Activated naive CD8-positive, alpha-beta T cell treated with anti-CD3 and anti-CD28 coated beads, Interleukin-2, amount 50 U/mL, for 24 hours (primary cell): ENCODE results near the gene ATG9B.

ENCODE experiments used
- ATAC-seq: fragments of 150-1000 bp; cut with Tn5 transposase; one replicate; pipeline ENCODE4 v1.10.0; 2021
- DNase-seq: peaks from one replicate; pipeline ENCODE4 v3.0.0; 2021
- H3K27ac Mint-ChIP-seq: one replicate; pipeline ENCODE4 v1.8.0; 2021; ENCODE audit warnings: mild to moderate bottlenecking, mixed read lengths
- H3K27me3 Mint-ChIP-seq: one replicate; pipeline ENCODE4 v1.8.0; 2021; ENCODE audit warnings: mixed read lengths
- H3K36me3 Mint-ChIP-seq: one replicate; pipeline ENCODE4 v1.8.0; 2021; ENCODE audit warnings: low read depth, mixed read lengths
- H3K4me1 Mint-ChIP-seq: one replicate; pipeline ENCODE4 v1.8.0; 2021; ENCODE audit warnings: mixed read lengths
- H3K4me3 Mint-ChIP-seq: one replicate; pipeline ENCODE4 v1.8.0; 2021; ENCODE audit warnings: mild to moderate bottlenecking, moderate library complexity, mixed read lengths
- H3K9me3 Mint-ChIP-seq: one replicate; pipeline ENCODE4 v1.8.0; 2021; ENCODE audit warnings: mixed read lengths

The ATG9B gene

GRCh38 chr7:151010037-151010306, 14.3 kb downstream of the ATG9B start:
- Mint-ChIP-seq H3K4me3 (no peak overlapping the region), H3K4me1 (peaks cover 55% of the 10 kb centered on the region), H3K27ac (no peak overlapping the region), H3K27me3 (no peaks in the 10 kb centered on the region), H3K9me3 (no peaks in the 10 kb centered on the region), H3K36me3 (peaks cover 3% of the 10 kb centered on the region)
- DNase-seq: no peak
- ATAC-seq: no peak

DNA sequence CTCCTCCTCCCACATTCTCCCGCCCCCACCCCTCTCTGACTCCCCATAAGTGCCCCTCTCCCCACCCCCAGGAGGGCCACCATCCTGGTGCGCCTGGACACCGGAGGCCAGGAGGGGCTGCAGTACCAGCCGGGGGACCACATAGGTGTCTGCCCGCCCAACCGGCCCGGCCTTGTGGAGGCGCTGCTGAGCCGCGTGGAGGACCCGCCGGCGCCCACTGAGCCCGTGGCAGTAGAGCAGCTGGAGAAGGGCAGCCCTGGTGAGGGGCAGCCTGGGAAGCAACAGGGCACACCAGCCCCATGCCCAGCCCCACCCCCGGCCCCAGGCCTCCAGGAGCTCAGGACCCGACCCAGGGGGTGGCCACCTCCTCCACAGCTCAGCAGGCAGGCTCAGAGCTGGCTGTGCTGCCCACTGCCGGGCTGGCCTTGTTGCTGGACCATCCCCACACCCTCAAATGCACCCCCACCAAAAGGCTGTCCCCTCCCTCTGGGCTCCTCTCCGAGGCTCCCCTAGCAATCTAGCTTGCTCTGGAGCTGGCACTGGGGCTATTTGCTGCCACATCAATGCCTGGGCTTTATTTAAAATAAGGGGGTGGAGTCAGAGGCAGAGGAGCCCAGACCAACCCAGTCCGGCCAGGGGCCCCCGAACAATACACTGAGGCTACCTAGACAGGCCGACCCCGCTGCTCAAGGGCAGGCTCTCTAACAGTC, 14.8 kb downstream of the ATG9B start:
- Mint-ChIP-seq H3K36me3 (peaks cover 2% of the 10 kb centered on the region), H3K27ac (no peak overlapping the region), H3K27me3 (no peaks in the 10 kb centered on the region), H3K9me3 (no peaks in the 10 kb centered on the region), H3K4me1 (peaks cover 50% of the 10 kb centered on the region), H3K4me3 (peak overlapping the region; percentile 73)
- ATAC-seq: no peak
- no peak for DNase-seq

GRCh38 chr7:151008511-151009323, 15.6 kb downstream of the ATG9B start:
- DNase-seq (peak; percentile 89), ATAC-seq (peak; percentile 78)
- peak overlapping the region; percentile 8 for H3K27ac Mint-ChIP-seq
- H3K36me3 Mint-ChIP-seq: no peaks in the 10 kb centered on the region
- H3K9me3 Mint-ChIP-seq: no peaks in the 10 kb centered on the region
- H3K27me3 Mint-ChIP-seq: no peaks in the 10 kb centered on the region
- H3K4me1 Mint-ChIP-seq: peaks cover 43% of the 10 kb centered on the region
- H3K4me3 Mint-ChIP-seq: peak overlapping the region; percentile 73

GRCh38 chr7:151008143-151008510, 16.2 kb downstream of the ATG9B start:
- Mint-ChIP-seq H3K36me3 (no peaks in the 10 kb centered on the region), H3K4me3 (peak overlapping the region; percentile 73), H3K27me3 (no peaks in the 10 kb centered on the region), H3K9me3 (no peaks in the 10 kb centered on the region), H3K27ac (peak overlapping the region; percentile 8), H3K4me1 (peaks cover 42% of the 10 kb centered on the region)
- no peak for ATAC-seq
- no peak for DNase-seq

DNA sequence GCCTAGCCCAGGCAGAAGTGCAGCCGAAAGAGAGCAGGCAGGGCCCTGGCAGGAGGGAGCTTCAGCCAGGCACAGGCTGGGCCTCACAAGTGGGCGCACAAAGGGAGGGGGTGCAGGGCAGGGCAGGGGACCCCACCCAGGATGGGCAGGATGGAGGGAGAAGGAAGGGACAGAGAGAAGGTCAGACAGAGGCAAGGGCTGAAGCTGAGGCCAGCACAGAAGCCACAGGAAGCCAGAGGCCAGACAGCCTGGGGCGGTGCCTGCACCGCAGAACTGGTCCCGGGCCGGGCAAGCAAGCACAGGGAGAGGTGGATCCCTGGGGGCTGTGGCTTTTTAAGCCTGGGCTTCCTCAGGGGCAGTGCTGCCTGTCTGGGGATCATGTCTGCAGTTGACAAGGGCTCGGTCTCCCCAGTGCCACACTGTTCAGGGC, 16.8 kb downstream of the ATG9B start:
- Mint-ChIP-seq H3K9me3 (no peaks in the 10 kb centered on the region), H3K27me3 (no peaks in the 10 kb centered on the region), H3K4me1 (peaks cover 38% of the 10 kb centered on the region), H3K27ac (no peak overlapping the region), H3K36me3 (no peaks in the 10 kb centered on the region), H3K4me3 (peak overlapping the region; percentile 73)
- no peak for DNase-seq
- no peak for ATAC-seq

- ATAC-seq: no peak
- H3K4me3 Mint-ChIP-seq: no peak overlapping the region
Observed at GRCh38 chr7:151006590-151007300, 17.5 kb downstream of the ATG9B start.

DNA sequence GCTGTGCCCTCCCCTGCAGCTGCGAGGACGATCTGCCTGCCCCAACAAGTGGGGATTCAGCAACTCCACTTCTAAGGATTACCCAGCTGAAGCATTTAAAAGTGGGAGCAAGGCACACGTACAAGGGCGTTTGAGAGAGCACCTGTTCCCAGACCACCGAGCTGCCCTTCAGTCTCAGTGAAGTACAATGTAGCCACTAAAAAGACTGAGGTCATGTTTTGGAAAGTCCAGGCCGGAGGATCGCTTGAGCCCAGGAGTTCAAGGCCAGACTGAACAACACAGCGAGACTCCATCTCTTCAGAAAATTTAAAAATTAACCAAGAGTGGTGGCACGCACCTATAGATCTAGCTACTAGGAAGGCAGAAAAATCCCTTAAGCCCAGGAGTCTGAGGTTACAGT, 18.7 kb downstream of the ATG9B start:
- Mint-ChIP-seq H3K9me3 (no peaks in the 10 kb centered on the region), H3K27me3 (no peaks in the 10 kb centered on the region), H3K4me3 (no peak overlapping the region), H3K36me3 (no peaks in the 10 kb centered on the region), H3K4me1 (peaks cover 21% of the 10 kb centered on the region), H3K27ac (no peak overlapping the region)
- no peak for DNase-seq
- ATAC-seq: no peak

More at GRCh38 chr7:151006590-151007300, 17.5 kb downstream of the ATG9B start:
- Mint-ChIP-seq H3K4me1 (peaks cover 31% of the 10 kb centered on the region), H3K27me3 (no peaks in the 10 kb centered on the region), H3K27ac (no peak overlapping the region), H3K36me3 (no peaks in the 10 kb centered on the region), H3K9me3 (no peaks in the 10 kb centered on the region)
- no peak for DNase-seq

DNA sequence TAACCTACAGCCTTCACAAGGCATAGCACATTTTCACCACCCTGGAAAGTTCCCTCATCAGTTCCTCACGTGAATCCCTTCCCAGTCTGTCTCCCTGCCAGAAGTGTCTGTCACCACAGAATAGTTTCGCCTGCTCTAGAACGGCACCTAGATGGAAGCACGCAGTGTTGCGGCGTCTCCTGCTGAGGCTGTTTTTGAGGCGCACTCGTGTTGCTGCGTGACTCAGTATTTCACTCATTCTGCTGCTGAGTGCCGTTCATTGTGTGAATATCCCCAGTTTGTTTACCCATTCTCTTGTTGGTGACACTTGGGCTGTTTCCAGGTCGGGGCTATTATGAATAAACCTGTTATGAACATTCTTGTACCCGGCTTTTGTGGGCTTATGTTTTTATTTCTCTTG, 20.7 kb downstream of the ATG9B start:
- Mint-ChIP-seq H3K27ac (no peak overlapping the region), H3K9me3 (no peaks in the 10 kb centered on the region), H3K4me3 (no peak overlapping the region), H3K36me3 (no peaks in the 10 kb centered on the region), H3K4me1 (peaks cover 16% of the 10 kb centered on the region), H3K27me3 (no peaks in the 10 kb centered on the region)
- DNase-seq: no peak
- no peak for ATAC-seq

- H3K4me1 Mint-ChIP-seq: peaks cover 19% of the 10 kb centered on the region
- H3K36me3 Mint-ChIP-seq: no peaks in the 10 kb centered on the region
- ATAC-seq (no peak), DNase-seq (no peak)
- H3K27ac Mint-ChIP-seq: no peak overlapping the region
- peaks cover 4% of the 10 kb centered on the region for H3K27me3 Mint-ChIP-seq
- no peak overlapping the region for H3K4me3 Mint-ChIP-seq
- no peaks in the 10 kb centered on the region for H3K9me3 Mint-ChIP-seq
Observed at GRCh38 chr7:151001546-151001945, 22.7 kb downstream of the ATG9B start.

- Mint-ChIP-seq H3K36me3 (no peaks in the 10 kb centered on the region), H3K4me1 (peaks cover 19% of the 10 kb centered on the region), H3K27ac (no peak overlapping the region), H3K4me3 (no peak overlapping the region), H3K9me3 (no peaks in the 10 kb centered on the region), H3K27me3 (peaks cover 4% of the 10 kb centered on the region)
- no peak for DNase-seq
- no peak for ATAC-seq
Observed at GRCh38 chr7:151000897-151001495, 23.3 kb downstream of the ATG9B start.

DNA sequence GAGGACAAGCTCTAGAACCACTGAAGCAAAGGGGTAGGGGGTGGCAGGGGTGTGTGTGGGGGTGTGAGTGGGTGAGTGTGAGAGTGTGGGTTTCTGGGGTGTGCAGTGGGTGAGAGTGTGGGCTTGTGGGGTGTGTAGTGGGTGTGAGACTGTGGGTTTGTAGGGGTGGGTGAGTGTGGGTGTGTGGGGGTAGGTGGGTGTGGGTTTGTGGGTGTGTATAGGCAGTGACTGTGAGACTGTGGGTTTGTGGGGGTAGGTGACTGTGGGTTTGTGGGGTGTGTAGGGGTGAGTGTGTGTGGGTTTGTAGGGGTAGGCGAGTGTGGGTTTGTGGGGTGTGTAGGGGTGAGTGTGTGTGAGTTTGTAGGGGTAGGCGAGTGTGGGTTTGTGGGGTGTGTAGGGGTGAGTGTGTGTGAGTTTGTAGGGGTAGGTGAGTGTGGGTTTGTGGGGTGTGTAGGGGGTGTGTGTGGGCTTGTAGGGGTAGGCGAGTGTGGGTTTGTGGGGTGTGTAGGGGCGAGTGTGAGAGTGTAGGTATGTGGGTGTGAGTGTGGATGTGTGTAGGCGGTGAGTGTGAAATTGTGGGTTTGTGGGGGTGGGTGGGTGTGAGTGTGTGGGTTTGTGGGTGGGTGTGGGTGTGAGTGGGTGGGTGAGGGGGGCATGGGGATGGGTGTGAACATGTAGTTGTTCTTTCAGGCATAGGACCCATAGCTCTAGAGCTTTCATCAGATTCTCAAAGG, 24.6 kb downstream of the ATG9B start:
- ATAC-seq (no peak), DNase-seq (no peak)
- H3K27ac Mint-ChIP-seq: no peak overlapping the region
- no peak overlapping the region for H3K4me3 Mint-ChIP-seq
- peaks cover 21% of the 10 kb centered on the region for H3K4me1 Mint-ChIP-seq
- H3K9me3 Mint-ChIP-seq: no peaks in the 10 kb centered on the region
- no peaks in the 10 kb centered on the region for H3K36me3 Mint-ChIP-seq
- H3K27me3 Mint-ChIP-seq: peaks cover 4% of the 10 kb centered on the region

- H3K27ac Mint-ChIP-seq: no peak overlapping the region
- H3K36me3 Mint-ChIP-seq: no peaks in the 10 kb centered on the region
- DNase-seq (no peak), ATAC-seq (no peak)
- no peak overlapping the region for H3K4me3 Mint-ChIP-seq
- H3K27me3 Mint-ChIP-seq: peaks cover 4% of the 10 kb centered on the region
- no peaks in the 10 kb centered on the region for H3K9me3 Mint-ChIP-seq
- H3K4me1 Mint-ChIP-seq: peaks cover 21% of the 10 kb centered on the region
Observed at GRCh38 chr7:150999001-150999400, 25.3 kb downstream of the ATG9B start.

DNA sequence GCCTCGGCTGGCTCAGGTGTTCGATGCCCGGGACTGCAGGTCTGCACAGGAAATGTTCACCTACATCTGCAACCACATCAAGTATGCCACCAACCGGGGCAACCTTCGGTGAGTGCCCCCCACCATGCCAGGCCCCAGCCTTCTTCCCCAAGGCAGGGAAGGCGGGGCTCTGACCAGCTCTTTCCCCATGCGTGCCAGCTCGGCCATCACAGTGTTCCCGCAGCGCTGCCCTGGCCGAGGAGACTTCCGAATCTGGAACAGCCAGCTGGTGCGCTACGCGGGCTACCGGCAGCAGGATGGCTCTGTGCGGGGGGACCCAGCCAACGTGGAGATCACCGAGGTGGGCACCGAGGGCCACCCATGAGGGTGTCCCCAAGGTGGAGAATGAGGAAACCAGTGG, 26.0 kb downstream of the ATG9B start:
- peaks cover 21% of the 10 kb centered on the region for H3K4me1 Mint-ChIP-seq
- ATAC-seq (no peak), DNase-seq (no peak)
- H3K9me3 Mint-ChIP-seq: no peaks in the 10 kb centered on the region
- no peak overlapping the region for H3K4me3 Mint-ChIP-seq
- H3K36me3 Mint-ChIP-seq: no peaks in the 10 kb centered on the region
- H3K27ac Mint-ChIP-seq: no peak overlapping the region
- H3K27me3 Mint-ChIP-seq: peaks cover 4% of the 10 kb centered on the region

GRCh38 chr7:150997817-150998216, 26.5 kb downstream of the ATG9B start:
- peaks cover 4% of the 10 kb centered on the region for H3K27me3 Mint-ChIP-seq
- no peak overlapping the region for H3K4me3 Mint-ChIP-seq

More at GRCh38 chr7:150997817-150998216, 26.5 kb downstream of the ATG9B start:
- no peaks in the 10 kb centered on the region for H3K36me3 Mint-ChIP-seq
- DNase-seq (no peak), ATAC-seq (no peak)
- peaks cover 21% of the 10 kb centered on the region for H3K4me1 Mint-ChIP-seq
- H3K9me3 Mint-ChIP-seq: no peaks in the 10 kb centered on the region
- H3K27ac Mint-ChIP-seq: peak overlapping the region; percentile 35
